Aorta (tissue), 5 donors: ENCODE measurements around the gene SLC22A9. TPM values are rescaled to one million over a fixed set of nuclear protein-coding genes. Genes with fewer than 3 reads are reported as not detected.
"Not testable (repeated sequence)": the region's sequence is repeated elsewhere in the genome, so short reads cannot be mapped to it uniquely, and the experiment has no call there.

Source experiments
- ATAC-seq: fragments of 200-7000 bp; cut with Tn5 transposase; one replicate; pipeline ENCODE4 v1.9.1; 2022; ENCODE audit warnings: moderate library complexity; ENCODE audit not compliant: low FRiP score
- DNase-seq, 2 donors: peaks; one replicate each; pipeline ENCODE4 v3.0.0-alpha.2; 2020
- H3K27ac ChIP-seq, 2 donors: one replicate each; pipeline ENCODE4 v1.5.1; 2013; ENCODE audit warnings: low read length in 2 of 2, mild to moderate bottlenecking in 2 of 2, moderate library complexity in 2 of 2, control low read depth in 1 of 2, inconsistent platforms in 1 of 2, low read depth in 1 of 2
- H3K27me3 ChIP-seq, 2 donors: one replicate each; pipeline ENCODE4 v1.6.1; 2013; ENCODE audit warnings: control low read depth in 1 of 2, low read length in 1 of 2, mild to moderate bottlenecking in 1 of 2, moderate library complexity in 1 of 2; ENCODE audit not compliant: insufficient read depth in 2 of 2, control insufficient read depth in 1 of 2
- H3K36me3 ChIP-seq, 2 donors: one replicate each; pipeline ENCODE4 v1.6.1; 2013; ENCODE audit warnings: control low read depth in 1 of 2, low read length in 1 of 2, mild to moderate bottlenecking in 1 of 2; ENCODE audit not compliant: insufficient read depth in 2 of 2, control insufficient read depth in 1 of 2
- H3K4me1 ChIP-seq, 2 donors: one replicate each; pipeline ENCODE4 v1.6.1; 2013; ENCODE audit warnings: low read length in 2 of 2, control low read depth in 1 of 2, mild to moderate bottlenecking in 1 of 2, moderate library complexity in 1 of 2; ENCODE audit not compliant: insufficient read depth in 2 of 2, control insufficient read depth in 1 of 2
- H3K4me3 ChIP-seq, 2 donors: one replicate each; pipeline ENCODE4 v1.5.1; 2013; ENCODE audit warnings: low read length in 2 of 2, control low read depth in 1 of 2, mild to moderate bottlenecking in 1 of 2
- H3K9me3 ChIP-seq: one replicate; pipeline ENCODE4 v1.6.1; 2013; ENCODE audit warnings: mild to moderate bottlenecking, low read length; ENCODE audit not compliant: control insufficient read depth
- WGBS, 2 donors: extraction: QIAGEN DNeasy Blood & Tissue Kit; methylation state at CpG; one replicate each; pipeline ENCODE4 v1.1.7; 2013; 5-methylcytosine and 5-hydroxymethylcytosine counted together
- intact Hi-C, 2 donors: fragments of 100-400 bp; cut with DNase I; formaldehyde crosslinking; loops; one replicate each; pipeline versions ENCODE4 v1.14.2 to v1.15.0; 2022
- polyA plus RNA-seq, 2 donors: library from polyadenylated mRNA; stranded (reverse); fragments of 200-250 nt; gene quantifications; one replicate each; pipeline ENCODE4 v1.2.3, GENCODE V29; 2013
- total RNA-seq, 2 donors: library from RNA; stranded (reverse); fragmentation: NEBNext Ultra II Directional; extraction: Animal tissue kit (Norgen Biotek cat#: 25700); gene quantifications; one replicate each; pipeline ENCODE4 v1.2.1, GENCODE V29; 2021
- donor health status: healthy with polysubstance abuse.
- donor health status: Bipolar disorder and iron deficiency.
- donor health status: DM: no; HTN: no; CAD: no.
- donor health status: DM: no; HTN: no; CAD: no.
- donor health status: DM: yes; HTN: yes; CAD: no.

SLC22A9 gene
- total and polyA plus RNA-seq, 4 donors, result not detected

- H3K4me1 ChIP-seq, H3K27ac ChIP-seq, H3K27me3 ChIP-seq, intact Hi-C loops, ATAC-seq, H3K9me3 ChIP-seq, H3K36me3 ChIP-seq, H3K4me3 ChIP-seq, DNase-seq: not testable (repeated sequence)
- WGBS, 2 donors, result 73 to 90% methylated on average over 17 to 22 of the region's 22 CpGs
These were observed 65.8 kb downstream of the SLC22A9 start for GRCh38 chr11:63435351-63435750.

GRCh38 chr11:63435831-63436230 is 66.2 kb downstream of the SLC22A9 start:
- WGBS, 2 donors, result 6 to 13% methylated on average over 4 of the region's 4 CpGs
- H3K4me3 ChIP-seq, H3K4me1 ChIP-seq, DNase-seq, H3K9me3 ChIP-seq, H3K27ac ChIP-seq, intact Hi-C loops, H3K27me3 ChIP-seq, H3K36me3 ChIP-seq, ATAC-seq: not testable (repeated sequence)

GRCh38 chr11:63443714-63444113 is 74.1 kb downstream of the SLC22A9 start:
- WGBS, 2 donors, result 62 to 78% methylated on average over 1 of the region's 1 CpG
- Histone ChIP-seq H3K27me3 (no peaks in the 10 kb centered on the region), H3K36me3 (no peaks in the 10 kb centered on the region), H3K27ac (no peak overlapping the region), H3K4me3 (no peak overlapping the region), H3K9me3 (no peaks in the 10 kb centered on the region), H3K4me1 (no peaks in the 10 kb centered on the region)
- DNase-seq (no peak), ATAC-seq (no peak)
- intact Hi-C loops, result no loop called here

- ATAC-seq, result no peak
- DNase-seq, result no peak
- no peak overlapping the region for H3K4me3 ChIP-seq
- no peaks in the 10 kb centered on the region for H3K27me3 ChIP-seq
- no peak overlapping the region for H3K27ac ChIP-seq
- H3K36me3 ChIP-seq, result no peaks in the 10 kb centered on the region
- no peaks in the 10 kb centered on the region for H3K4me1 ChIP-seq
- intact Hi-C loops, result no loop called here
- H3K9me3 ChIP-seq, result no peaks in the 10 kb centered on the region
- 74 to 79% methylated on average over 2 of the region's 2 CpGs for WGBS, 2 donors
These were observed 74.6 kb downstream of the SLC22A9 start for GRCh38 chr11:63444160-63444559.

GRCh38 chr11:63445118-63445517 is 75.5 kb downstream of the SLC22A9 start:
- DNase-seq (no peak), ATAC-seq (no peak)
- Histone ChIP-seq H3K36me3 (no peaks in the 10 kb centered on the region), H3K4me3 (no peak overlapping the region), H3K27ac (no peak overlapping the region), H3K4me1 (no peaks in the 10 kb centered on the region), H3K9me3 (no peaks in the 10 kb centered on the region), H3K27me3 (no peaks in the 10 kb centered on the region)
- 61 to 64% methylated on average over 2 of the region's 2 CpGs for WGBS, 2 donors
- intact Hi-C loops, result no loop called here

GRCh38 chr11:63445720-63446119 is 76.1 kb downstream of the SLC22A9 start:
- DNase-seq (no peak), ATAC-seq (no peak)
- Histone ChIP-seq H3K36me3 (no peaks in the 10 kb centered on the region), H3K4me3 (no peak overlapping the region), H3K27me3 (no peaks in the 10 kb centered on the region), H3K9me3 (no peaks in the 10 kb centered on the region), H3K4me1 (no peaks in the 10 kb centered on the region), H3K27ac (no peak overlapping the region)
- intact Hi-C loops, result no loop called here

GRCh38 chr11:63448646-63449045 is 79.1 kb downstream of the SLC22A9 start:
- 38 to 41% methylated on average over 1 of the region's 1 CpG for WGBS, 2 donors
- Histone ChIP-seq H3K27me3 (no peaks in the 10 kb centered on the region), H3K4me1 (no peaks in the 10 kb centered on the region), H3K9me3 (no peaks in the 10 kb centered on the region), H3K4me3 (no peak overlapping the region), H3K36me3 (no peaks in the 10 kb centered on the region), H3K27ac (no peak overlapping the region)
- ATAC-seq (no peak), DNase-seq (no peak)
- intact Hi-C loops, result no loop called here

- H3K4me1 ChIP-seq, result no peaks in the 10 kb centered on the region
- H3K4me3 ChIP-seq, result no peak overlapping the region
- 55 to 57% methylated on average over 6 of the region's 6 CpGs for WGBS, 2 donors
- H3K36me3 ChIP-seq, result no peaks in the 10 kb centered on the region
- H3K9me3 ChIP-seq, result no peaks in the 10 kb centered on the region
- ATAC-seq (no peak), DNase-seq (no peak)
- intact Hi-C loops, result no loop called here
- H3K27ac ChIP-seq, result no peak overlapping the region
- peaks cover 0 to 1% of the 10 kb centered on the region in 2 donors for H3K27me3 ChIP-seq
These were observed 90.0 kb downstream of the SLC22A9 start for GRCh38 chr11:63459586-63459985.
